ENCODE measurements around the gene FAM118B. TPM values are rescaled to one million over a fixed set of nuclear protein-coding genes. Genes with fewer than 3 reads are reported as not detected.

FAM118B gene
- 14.7 and 32.9 TPM in 2 replicates for total RNA-seq (ENCODE audit: low replicate concordance)

GRCh38 chr11:126211236-126212088 lies at the start of gene FAM118B, which contains the start of gene RPUSD4:
Gene FAM118B, plus strand, starts transcription at chr11:126211782. Its CDS starts 23,220 bp downstream, at chr11:126235002.
Gene RPUSD4, minus strand, starts transcription at chr11:126211650. Its CDS starts 12 bp downstream, at chr11:126211638.
- peak within 1 kb of the TSS; percentile 98 for H3K4me3 ChIP-seq (ENCODE audit: low read depth, low read length)
- DNase-seq (ENCODE audit: low read depth): peak; percentile 95
- TF ChIP-seq CTCF (IDR thresholded peaks at IDR 0.05; ENCODE audit: insufficient read depth, low read length): no peak

DNA sequence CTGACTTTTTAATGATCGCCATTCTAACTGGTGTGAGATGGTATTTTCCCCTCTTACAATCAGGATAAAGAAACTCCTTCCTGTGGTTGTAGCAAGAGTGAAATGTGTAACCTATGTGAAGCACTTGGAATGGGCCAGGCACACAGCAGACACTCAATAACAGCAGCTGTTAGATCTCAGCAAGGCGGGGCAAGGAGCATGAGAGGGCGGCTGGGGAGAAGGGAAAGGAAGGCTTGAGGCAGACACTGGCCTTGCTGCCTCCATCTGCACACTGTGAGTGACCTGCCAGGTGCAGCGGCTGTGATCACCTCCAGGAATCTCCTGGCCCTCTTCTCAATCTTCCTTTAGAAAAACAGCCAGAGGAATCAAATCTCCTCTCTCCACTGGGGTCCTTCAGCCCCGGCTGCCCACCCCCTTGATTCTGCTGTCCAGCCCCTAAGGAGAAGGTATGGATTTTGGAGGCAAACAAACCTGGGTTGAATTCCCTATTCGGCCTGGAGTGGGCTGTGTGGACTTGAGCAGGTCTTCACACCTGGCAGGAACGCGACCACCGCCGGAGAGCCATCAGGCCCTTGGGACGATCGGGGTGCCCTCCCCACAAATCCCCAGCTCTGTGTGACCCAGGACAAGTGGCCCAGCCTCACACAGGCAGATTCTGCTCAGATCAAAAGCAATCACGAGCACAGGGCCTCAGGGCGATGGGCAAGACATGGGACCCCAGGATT lies 49.1 kb upstream of the FAM118B start:
- TF ChIP-seq CTCF (IDR thresholded peaks at IDR 0.05; ENCODE audit: insufficient read depth, low read length): no peak
- no peak overlapping the region for H3K4me3 ChIP-seq (ENCODE audit: low read depth, low read length)
- DNase-seq (ENCODE audit: low read depth): no peak

DNA sequence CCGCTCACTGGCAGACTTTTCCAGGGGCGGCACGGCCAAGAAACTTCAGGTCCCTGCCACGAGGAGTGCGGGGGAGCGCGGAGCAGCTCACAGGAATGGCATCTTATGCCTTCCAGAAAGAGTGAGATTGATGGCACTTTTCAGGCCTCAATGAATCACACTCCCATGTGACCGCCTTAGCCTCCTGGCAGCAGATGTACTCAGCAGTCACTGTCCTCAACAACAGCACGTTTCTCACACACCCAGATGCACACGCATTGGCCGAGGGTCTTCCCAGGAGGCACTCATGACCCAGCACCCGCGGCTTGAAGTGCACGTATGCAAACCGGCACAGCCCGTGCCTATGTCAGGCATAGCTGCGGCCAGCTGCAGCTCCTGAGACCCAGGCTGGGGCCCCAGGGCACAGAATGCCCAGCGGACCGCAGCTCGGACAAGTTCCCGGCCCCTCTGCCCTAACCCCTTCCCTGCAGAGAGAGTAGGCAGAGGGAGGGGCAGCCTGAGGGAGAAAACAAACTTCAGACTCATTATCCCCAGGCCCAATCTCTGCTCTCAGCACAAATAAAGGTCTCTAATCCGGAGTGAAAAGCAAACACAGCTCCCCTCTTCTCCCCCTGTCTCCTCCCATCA lies 48.4 kb upstream of the FAM118B start:
- peak; percentile 70 for DNase-seq (ENCODE audit: low read depth)
- no peak for TF ChIP-seq CTCF (IDR thresholded peaks at IDR 0.05; ENCODE audit: insufficient read depth, low read length)
- no peak overlapping the region for H3K4me3 ChIP-seq (ENCODE audit: low read depth, low read length)

DNA sequence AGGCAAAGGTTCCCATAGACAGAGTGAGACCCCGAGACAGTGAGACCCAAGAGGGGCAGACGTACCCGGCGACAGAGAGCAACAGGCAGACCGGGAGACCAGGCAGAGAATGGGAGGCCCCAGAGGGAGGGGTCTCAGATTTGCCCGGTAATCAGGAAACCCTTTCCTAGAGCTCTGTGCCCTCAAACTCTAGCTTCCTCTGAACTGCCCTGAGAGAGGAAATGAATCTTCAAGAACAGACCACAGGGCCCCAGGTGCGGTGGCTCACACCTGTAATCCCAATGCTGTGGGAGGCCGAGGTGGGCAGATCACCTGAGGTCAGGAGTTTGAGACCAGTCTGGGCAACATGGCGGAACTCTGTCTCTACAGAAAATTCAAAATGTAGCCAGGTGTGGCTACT lies 47.8 kb upstream of the FAM118B start:
- DNase-seq (ENCODE audit: low read depth): no peak
- no peak for TF ChIP-seq CTCF (IDR thresholded peaks at IDR 0.05; ENCODE audit: insufficient read depth, low read length)

DNA sequence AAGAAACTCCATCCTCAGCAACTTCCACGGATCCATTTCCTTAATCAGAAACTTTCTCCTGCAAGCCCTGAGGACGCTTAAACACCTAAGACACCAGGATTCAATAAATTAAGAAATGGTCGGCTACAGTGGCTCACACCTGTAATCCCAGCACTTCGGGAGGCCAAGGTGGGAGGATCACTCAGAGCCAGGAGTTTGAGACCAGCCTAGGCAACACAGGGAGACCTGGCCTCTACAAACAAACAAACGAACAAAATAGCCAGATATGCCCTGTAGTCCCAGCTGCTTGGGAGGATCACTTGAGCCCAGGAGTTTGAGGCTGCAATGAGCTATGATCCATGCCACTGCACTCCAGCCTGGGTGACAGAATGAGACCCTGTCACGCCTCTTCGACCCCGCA lies 46.8 kb upstream of the FAM118B start:
- TF ChIP-seq CTCF (IDR thresholded peaks at IDR 0.05; ENCODE audit: insufficient read depth, low read length): no peak
- no peak for DNase-seq (ENCODE audit: low read depth)
- H3K4me3 ChIP-seq (ENCODE audit: low read depth, low read length): no peak overlapping the region

More for the DNA sequence above, 47.8 kb upstream of the FAM118B start:
- no peak overlapping the region for H3K4me3 ChIP-seq (ENCODE audit: low read depth, low read length)

GRCh38 chr11:126165311-126165720 lies 46.3 kb upstream of the FAM118B start:
- TF ChIP-seq CTCF (IDR thresholded peaks at IDR 0.05; ENCODE audit: insufficient read depth, low read length): no peak
- H3K4me3 ChIP-seq (ENCODE audit: low read depth, low read length): no peak overlapping the region

More at GRCh38 chr11:126165311-126165720, 46.3 kb upstream of the FAM118B start:
- no peak for DNase-seq (ENCODE audit: low read depth)
